Measurements from ENCODE around the gene HDAC11. TPM values are rescaled to one million over a fixed set of nuclear protein-coding genes. Genes with fewer than 3 reads are reported as not detected.

HDAC11 gene
- total and polyA plus RNA-seq, 2 of the 4 experiments (the other 2 are of a cell fraction) = 9.1 to 11.4 TPM

DNA sequence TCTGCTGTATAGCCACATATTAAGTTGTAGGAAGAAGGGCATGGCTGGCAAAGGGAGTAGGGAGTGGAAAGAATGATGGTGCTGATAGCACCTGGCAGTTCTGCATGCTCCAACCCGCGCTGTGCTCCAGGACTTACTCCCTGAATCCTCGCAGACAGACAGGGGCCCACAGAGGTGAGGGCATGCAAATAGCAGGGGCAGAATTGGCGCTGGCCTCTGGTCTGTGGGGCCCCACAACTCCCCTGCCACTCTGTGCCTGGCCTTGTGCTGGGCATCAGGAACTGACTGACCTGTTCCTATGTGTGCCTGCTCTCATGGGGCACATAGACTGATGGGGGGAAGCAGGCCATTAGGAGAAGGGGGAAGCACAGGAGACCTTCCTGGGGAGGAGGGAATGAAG, 20.9 kb downstream of the HDAC11 start:
- DNase-seq = no peak

More for the DNA sequence above, 20.9 kb downstream of the HDAC11 start:
- dilution Hi-C loops (cut with HindIII; ENCODE audit: low sequenced_read_pairs, unreplicated experiment) (no loop called here), intact Hi-C loops (cut with micrococcal nuclease) (no loop called here), in situ Hi-C loops (cut with MboI; ENCODE audit: low sequenced_read_pairs) (no loop called here)
- Histone ChIP-seq H3K14ac (replicated peaks; ENCODE audit: low read depth, low read length) (no peak overlapping the region), H3K4ac (ENCODE audit: low read depth, low read length) (no peak overlapping the region), H3K23ac (ENCODE audit: low read depth, low read length) (no peak overlapping the region), H2BK120ac (ENCODE audit: low read depth, low read length) (no peak overlapping the region), H2BK20ac (ENCODE audit: low read depth, low read length) (no peak overlapping the region), H4K20me1 (ENCODE audit: insufficient read depth, low read length) (no peaks in the 10 kb centered on the region), H3K9me1 (ENCODE audit: insufficient read depth, low read length) (no peaks in the 10 kb centered on the region), H4K5ac (ENCODE audit: low read depth, low read length) (no peak overlapping the region), H3K36me3 (ENCODE audit: control insufficient read depth, insufficient read depth, low read length) (no peaks in the 10 kb centered on the region), H4K91ac (ENCODE audit: insufficient read depth, low read depth, low read length) (no peak overlapping the region), H2AK9ac (replicated peaks; ENCODE audit: low read depth, low read length, poor library complexity) (no peak overlapping the region), H3K79me1 (ENCODE audit: low read depth in 1 of 2, low read length in 2 of 2) (no peaks in the 10 kb centered on the region), H3K27me3 (ENCODE audit: control insufficient read depth, insufficient read depth, low read length) (no peaks in the 10 kb centered on the region), H3K9me3 (ENCODE audit: control insufficient read depth, insufficient read depth, low read length) (no peaks in the 10 kb centered on the region), H3K4me3 (ENCODE audit: insufficient read depth, low read depth, low read length) (no peak overlapping the region), H4K8ac (ENCODE audit: low read depth in 2 of 2, low read length in 2 of 2) (no peak overlapping the region), H3K27ac (ENCODE audit: insufficient read depth, low read length) (no peak overlapping the region), H3K9ac (ENCODE audit: low read depth, low read length) (no peak overlapping the region), H2AK5ac (ENCODE audit: low read depth, low read length) (no peak overlapping the region), H3K18ac (ENCODE audit: low read depth, low read length) (no peak overlapping the region), H3K4me2 (ENCODE audit: low read depth, low read length) (no peak overlapping the region), H2BK5ac (ENCODE audit: low read depth, low read length, poor library complexity, severe bottlenecking) (no peak overlapping the region), H2AFZ (replicated peaks; ENCODE audit: low read length, poor library complexity) (no peak overlapping the region), H2BK15ac (ENCODE audit: low read depth, low read length) (no peak overlapping the region), H3K56ac (ENCODE audit: extremely low read depth, insufficient read depth, low read length) (no peak overlapping the region), H3K4me1 (ENCODE audit: control insufficient read depth, insufficient read depth, low read length) (0 out of 2 replicates have a peak, but pooled peaks cover 1% of the 10 kb centered on the region)
- 100% methylated on average over 3 of the region's 4 CpGs; no CpG with 5 or more reads in 1 of the 2 experiments for WGBS, 2 experiments (ENCODE audit: extremely low coverage in 2 of 2, insufficient read length in 1 of 2)
- no peak for ATAC-seq (ENCODE audit: low read depth)
- TF ChIP-seq, protein P1, sequence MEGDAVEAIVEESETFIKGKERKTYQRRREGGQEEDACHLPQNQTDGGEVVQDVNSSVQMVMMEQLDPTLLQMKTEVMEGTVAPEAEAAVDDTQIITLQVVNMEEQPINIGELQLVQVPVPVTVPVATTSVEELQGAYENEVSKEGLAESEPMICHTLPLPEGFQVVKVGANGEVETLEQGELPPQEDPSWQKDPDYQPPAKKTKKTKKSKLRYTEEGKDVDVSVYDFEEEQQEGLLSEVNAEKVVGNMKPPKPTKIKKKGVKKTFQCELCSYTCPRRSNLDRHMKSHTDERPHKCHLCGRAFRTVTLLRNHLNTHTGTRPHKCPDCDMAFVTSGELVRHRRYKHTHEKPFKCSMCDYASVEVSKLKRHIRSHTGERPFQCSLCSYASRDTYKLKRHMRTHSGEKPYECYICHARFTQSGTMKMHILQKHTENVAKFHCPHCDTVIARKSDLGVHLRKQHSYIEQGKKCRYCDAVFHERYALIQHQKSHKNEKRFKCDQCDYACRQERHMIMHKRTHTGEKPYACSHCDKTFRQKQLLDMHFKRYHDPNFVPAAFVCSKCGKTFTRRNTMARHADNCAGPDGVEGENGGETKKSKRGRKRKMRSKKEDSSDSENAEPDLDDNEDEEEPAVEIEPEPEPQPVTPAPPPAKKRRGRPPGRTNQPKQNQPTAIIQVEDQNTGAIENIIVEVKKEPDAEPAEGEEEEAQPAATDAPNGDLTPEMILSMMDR (conservative IDR thresholded peaks at IDR 0.05; ENCODE audit: low read depth, low read length) = no peak
- TF ChIP-seq MAFK (IDR thresholded peaks at IDR 0.05; ENCODE audit: low read depth, low read length) = no peak
- no TSS peak for BruUV-seq (replicated peaks)
- CTCF ChIA-PET = interaction anchor here (0.6 to 3.7 kb wide), 2 partner anchors 147 to 169 kb away, joined by 3 to 34 read pairs; no protein-coding TSS in a partner anchor
- POLR2A ChIA-PET (ENCODE audit: unreplicated experiment) = no interaction called here

All from IMR-90 (cell line).